ENCODE results near the gene TRMT61B.

DNA sequence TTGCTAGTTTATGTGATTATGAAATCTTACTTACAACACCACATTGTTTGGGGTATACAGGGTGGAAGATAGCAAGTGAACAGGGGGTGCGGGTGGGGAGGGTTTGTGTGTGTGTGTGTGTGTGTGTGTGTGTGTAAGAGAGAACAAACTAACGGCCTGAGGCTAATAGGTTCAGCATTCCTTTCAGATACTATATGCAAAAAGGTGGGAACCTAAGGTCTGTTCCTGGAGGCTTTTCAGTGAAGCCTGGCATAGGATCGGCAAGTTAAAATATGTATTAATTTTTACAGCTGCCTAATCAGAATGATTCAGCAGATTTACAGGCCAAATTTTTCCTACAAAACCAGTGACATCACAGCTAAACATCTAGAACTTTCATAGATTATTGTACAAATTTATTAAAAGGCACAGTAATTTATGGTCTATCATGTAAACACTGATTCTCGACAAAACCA lies 67.1 kb downstream of the TRMT61B start:
- TF ChIP-seq CTCF (IDR thresholded peaks at IDR 0.05) (no peak), POLR2A (IDR thresholded peaks at IDR 0.05) (no peak), POLR2AphosphoS5 (IDR thresholded peaks at IDR 0.05; ENCODE audit: insufficient read depth in 1 of 2, low read depth in 1 of 2) (no peak)

Data from vagina (tissue), 2 donors.